Lower leg skin (tissue), 3 donors: ENCODE measurements around the gene PTPN3.

ENCODE experiments used
- POLR2A ChIP-seq, 2 donors: fragments of 450-650 bp; IDR thresholded peaks; one replicate each; pipeline ENCODE4 v1.6.1; 2016 to 2017; ENCODE audit warnings: antibody characterized with exemption in 2 of 2, mild to moderate bottlenecking in 1 of 2, moderate library complexity in 1 of 2
- TF ChIP-seq, protein P1 (sequence below), 3 donors: fragments of 450-650 bp; IDR thresholded peaks; one replicate each; pipeline ENCODE4 v1.5.1; 2016; ENCODE audit warnings: antibody characterized with exemption in 3 of 3, mild to moderate bottlenecking in 3 of 3, moderate library complexity in 2 of 3

DNA sequence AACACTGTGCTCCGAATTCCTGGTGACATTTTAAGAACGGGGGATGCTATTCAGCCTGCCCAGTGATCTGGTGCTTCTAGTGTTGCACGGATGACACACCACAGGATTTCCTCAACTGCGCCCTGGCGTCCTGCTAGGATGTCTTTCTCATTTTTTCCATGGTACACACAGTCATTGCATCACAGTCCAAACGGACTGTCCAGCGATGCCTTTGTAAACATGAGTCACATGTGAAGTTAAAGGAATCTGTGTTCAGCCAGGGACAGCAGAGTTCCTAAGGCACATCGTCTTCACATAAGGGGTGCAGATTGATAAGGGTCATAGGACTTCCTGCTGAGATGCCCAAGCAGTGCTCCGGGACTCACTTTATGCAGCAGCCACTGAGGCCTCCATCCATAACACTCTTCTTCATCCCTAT, 9.3 kb upstream of the PTPN3 start:
- no peak for TF ChIP-seq POLR2A (IDR thresholded peaks at IDR 0.05)
- TF ChIP-seq, protein P1, sequence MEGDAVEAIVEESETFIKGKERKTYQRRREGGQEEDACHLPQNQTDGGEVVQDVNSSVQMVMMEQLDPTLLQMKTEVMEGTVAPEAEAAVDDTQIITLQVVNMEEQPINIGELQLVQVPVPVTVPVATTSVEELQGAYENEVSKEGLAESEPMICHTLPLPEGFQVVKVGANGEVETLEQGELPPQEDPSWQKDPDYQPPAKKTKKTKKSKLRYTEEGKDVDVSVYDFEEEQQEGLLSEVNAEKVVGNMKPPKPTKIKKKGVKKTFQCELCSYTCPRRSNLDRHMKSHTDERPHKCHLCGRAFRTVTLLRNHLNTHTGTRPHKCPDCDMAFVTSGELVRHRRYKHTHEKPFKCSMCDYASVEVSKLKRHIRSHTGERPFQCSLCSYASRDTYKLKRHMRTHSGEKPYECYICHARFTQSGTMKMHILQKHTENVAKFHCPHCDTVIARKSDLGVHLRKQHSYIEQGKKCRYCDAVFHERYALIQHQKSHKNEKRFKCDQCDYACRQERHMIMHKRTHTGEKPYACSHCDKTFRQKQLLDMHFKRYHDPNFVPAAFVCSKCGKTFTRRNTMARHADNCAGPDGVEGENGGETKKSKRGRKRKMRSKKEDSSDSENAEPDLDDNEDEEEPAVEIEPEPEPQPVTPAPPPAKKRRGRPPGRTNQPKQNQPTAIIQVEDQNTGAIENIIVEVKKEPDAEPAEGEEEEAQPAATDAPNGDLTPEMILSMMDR (IDR thresholded peaks at IDR 0.05) = no peak
